GM12878 (cell line): ENCODE data around the gene MTO1. TPM values are rescaled to one million over a fixed set of nuclear protein-coding genes. Genes with fewer than 3 reads are reported as not detected.
A peak's percentile ranks its signal among the peaks of the same experiment; 100 is the strongest.
"Not testable (repeated sequence)": the region's sequence is repeated elsewhere in the genome, so short reads cannot be mapped to it uniquely, and the experiment has no call there.

Experiments
- ATAC-seq: fragments of 200-7000 bp; cut with Tn5 transposase; 3 replicates; pipeline ENCODE4 v1.9.1; 2020; ENCODE audit warnings: mild to moderate bottlenecking, moderate library complexity
- BruUV-seq: library from RNA; stranded (reverse); fragments of 400-500 nt; replicated peaks from 2 replicates; lab custom pipeline; 2021; lab: Mats Ljungman, UMichigan
- CTCF ChIA-PET: fragments of 300-600 bp; sonication (Branson Sonifier 250); formaldehyde crosslinking; extraction: SDS; loops from one replicate; lab custom pipeline; 2021; ENCODE audit warnings: inconsistent platforms; lab: Yijun Ruan, JAX
- POLR2A ChIA-PET: fragments of 350-600 bp; formaldehyde crosslinking; extraction: SDS; loops from one replicate; lab custom pipeline; 2021; ENCODE audit warnings: inconsistent platforms; lab: Charles Lee
- RAD21 ChIA-PET: fragments of 300-600 bp; sonication (Branson Sonifier 250); formaldehyde crosslinking; loops from one replicate; lab custom pipeline; 2023; ENCODE audit warnings: antibody characterized with exemption; ENCODE audit not compliant: unreplicated experiment; lab: Charles Lee
- SMC1A ChIA-PET: fragments of 300-600 bp; sonication (Branson Sonifier 250); formaldehyde crosslinking; loops from one replicate; lab custom pipeline; 2023; ENCODE audit not compliant: unreplicated experiment, uncharacterized antibody; lab: Charles Lee
- DNase-seq: peaks from one replicate; pipeline ENCODE4 v3.0.0-alpha.2; 2011; ENCODE audit warnings: low read depth, low spot score
- FAIRE-seq: peaks from 3 replicates; lab custom pipeline; 2011; peaks lifted over from hg19 to GRCh38; lab: Jason Lieb, UNC
- H2AFZ ChIP-seq: 2 replicates; pipeline ENCODE4 v1.6.0; 2011; ENCODE audit warnings: low read depth, low read length, control low read depth; ENCODE audit not compliant: control insufficient read depth
- H3K27ac ChIP-seq: 2 replicates; pipeline ENCODE4 v1.5.1; 2011; ENCODE audit warnings: control low read depth; ENCODE audit not compliant: control insufficient read depth, insufficient read depth
- H3K27me3 ChIP-seq, 2 experiments: replicated peaks in 1 of 2; 2 replicates each; pipeline versions ENCODE4 v1.6.0 to v1.6.1; 2011; ENCODE audit warnings: low read length in 1 of 2; ENCODE audit not compliant: control insufficient read depth in 2 of 2, insufficient read depth in 2 of 2
- H3K36me3 ChIP-seq, 2 experiments: 2 replicates each; pipeline ENCODE4 v1.5.1; 2011; ENCODE audit warnings: low read length in 1 of 2; ENCODE audit not compliant: control insufficient read depth in 2 of 2, insufficient read depth in 2 of 2
- H3K4me1 ChIP-seq: 2 replicates; pipeline ENCODE4 v1.6.1; 2011; ENCODE audit warnings: mild to moderate bottlenecking, low read length, moderate library complexity, mixed read lengths; ENCODE audit not compliant: control insufficient read depth, insufficient read depth
- H3K4me2 ChIP-seq: 2 replicates; pipeline ENCODE4 v1.6.0; 2011; ENCODE audit warnings: control low read depth; ENCODE audit not compliant: control insufficient read depth, insufficient read depth
- H3K4me3 ChIP-seq: fragments of 200-600 bp; sonication (generic); 2 replicates; pipeline ENCODE4 v1.5.1; 2016
- H3K79me2 ChIP-seq: 2 replicates; pipeline ENCODE4 v1.6.0; 2011; ENCODE audit warnings: low read length; ENCODE audit not compliant: control insufficient read depth, insufficient read depth
- H3K9ac ChIP-seq: 2 replicates; pipeline ENCODE4 v1.8.0; 2011; ENCODE audit warnings: low read length, control low read depth, mixed read lengths; ENCODE audit not compliant: control insufficient read depth, insufficient read depth
- H3K9me3 ChIP-seq: replicated peaks from 3 replicates; pipeline ENCODE4 v1.5.1; 2011; ENCODE audit warnings: mild to moderate bottlenecking, low read length; ENCODE audit not compliant: control insufficient read depth, insufficient read depth
- H4K20me1 ChIP-seq: 2 replicates; pipeline ENCODE4 v1.6.0; 2011; ENCODE audit not compliant: control insufficient read depth, insufficient read depth
- LARP7 ChIP-seq: fragments of 450-650 bp; IDR thresholded peaks from 2 replicates; pipeline ENCODE4 v1.6.1; 2017; ENCODE audit warnings: mild to moderate bottlenecking
- MTA3 ChIP-seq: IDR thresholded peaks from 2 replicates; pipeline ENCODE4 v1.6.1; 2012; ENCODE audit warnings: low read length, inconsistent platforms, borderline replicate concordance
- POLR2A ChIP-seq: IDR thresholded peaks from 2 replicates; pipeline ENCODE4 v1.6.1; 2011; ENCODE audit warnings: low read depth, mild to moderate bottlenecking, low read length
- POLR2AphosphoS2 ChIP-seq: IDR thresholded peaks from 2 replicates; pipeline ENCODE4 v1.6.1; 2011; ENCODE audit warnings: low read depth, mild to moderate bottlenecking, low read length, improper control_type of control experiment, moderate library complexity
- POLR2AphosphoS5 ChIP-seq: IDR thresholded peaks from 2 replicates; pipeline ENCODE4 v1.6.1; 2011; ENCODE audit warnings: mild to moderate bottlenecking, low read length, inconsistent platforms
- PRDM15 ChIP-seq: fragments of 450-650 bp; formaldehyde crosslinking; IDR thresholded peaks from 2 replicates; pipeline ENCODE4 v1.4.0; 2020; ENCODE audit warnings: mild to moderate bottlenecking, moderate library complexity
- SMAD5 ChIP-seq: IDR thresholded peaks from 2 replicates; pipeline ENCODE4 v1.6.1; 2016; ENCODE audit warnings: antibody characterized with exemption, low read depth
- ZBED1 ChIP-seq: IDR thresholded peaks from 2 replicates; pipeline ENCODE4 v1.6.1; 2016; ENCODE audit warnings: borderline replicate concordance
- WGBS: methylation state at CpG from one replicate; pipeline ENCODE4 v1.1.6; 2016; ENCODE audit warnings: low lambda C conversion rate; ENCODE audit not compliant: insufficient replicate concordance, insufficient coverage; ENCODE audit errors: missing lambda C conversion rate; 5-methylcytosine and 5-hydroxymethylcytosine counted together
- in situ Hi-C: fragments of 300-500 bp; cut with MboI; formaldehyde crosslinking; loops from 9 replicates; pipeline ENCODE4 v1.14.3; 2018; ENCODE audit warnings: mixed read lengths
- intact Hi-C: fragments of 100-400 bp; cut with micrococcal nuclease; formaldehyde crosslinking; loops from one replicate; pipeline ENCODE4 v1.14.2; 2022; ENCODE audit not compliant: unreplicated experiment
- polyA plus RNA-seq, 11 experiments: library from polyadenylated mRNA; depleted of rRNA in 4 of 11; unstranded in 6 of 11; stranded (reverse) in 5 of 11; fragments of >200 nt; fragmentation: Nextera tagmentation in 4 of 11; fragmentation: Illumina TruSeq in 1 of 11; extraction: Ambion mirVana in 4 of 11; extraction: Trizol in 1 of 11; gene quantifications; 1 replicate in 1 of 11; 2 replicates in 10 of 11; pipeline versions ENCODE4 v1.2.1 to v1.2.3, GENCODE V29; 2011 to 2016; ENCODE audit warnings: inconsistent platforms in 2 of 11, missing spikeins in 2 of 11, low read depth in 1 of 11
- total RNA-seq, 4 experiments: library from RNA; depleted of rRNA in 3 of 4; stranded (reverse); fragments of >200 nt in 3 of 4; fragmentation: Illumina TruSeq in 1 of 4; extraction: Trizol in 1 of 4; gene quantifications; 2 replicates each; pipeline versions ENCODE4 v1.2.1 to v1.2.3, GENCODE V29; 2013 to 2021
- TF ChIP-seq, protein P1 (sequence below): fragments of 450-650 bp; IDR thresholded peaks from 2 replicates; pipeline ENCODE4 v1.6.1; 2017; ENCODE audit warnings: antibody characterized with exemption, mild to moderate bottlenecking, moderate library complexity

The MTO1 gene
- total and polyA plus RNA-seq, 10 of the 15 experiments (the other 5 are each of a cell fraction or from before 2014, with no cell fraction given): 24.8 to 53.6 (median 33.1) TPM

GRCh38 chr6:73518100-73518981 lies 56.8 kb downstream of the MTO1 start:
- POLR2A ChIA-PET: interaction anchor here (1.7 kb wide), 1 partner anchor 69 kb away, joined by 4 read pairs; no protein-coding TSS in a partner anchor
- BruUV-seq, H2AFZ ChIP-seq, H3K9me3 ChIP-seq, DNase-seq, ATAC-seq, H3K27me3 ChIP-seq, H4K20me1 ChIP-seq, FAIRE-seq, intact Hi-C loops: not testable (repeated sequence)
- RAD21 ChIA-PET: interaction anchor here (0.6 to 1.4 kb wide), 4 partner anchors 9 to 114 kb away, joined by 3 to 4 read pairs (median 3); no protein-coding TSS in a partner anchor
- Histone ChIP-seq H3K36me3 (peaks cover 6 to 24% of the 10 kb centered on the region in 2 experiments), H3K9ac (peak overlapping the region; percentile 100), H3K79me2 (peaks cover 62% of the 10 kb centered on the region), H3K4me2 (peak overlapping the region; percentile 91), H3K4me1 (peaks cover 17% of the 10 kb centered on the region), H3K4me3 (peak overlapping the region; percentile 91), H3K27ac (peak overlapping the region; percentile 28)
- SMC1A ChIA-PET: interaction anchor here (0.8 to 3.9 kb wide), 5 partner anchors 68 to 94 kb away, joined by 3 to 25 read pairs (median 3); no protein-coding TSS in a partner anchor
- in situ Hi-C loops: loop anchor here (25.0 kb wide), 1 partner anchor 94 kb away; no protein-coding TSS in a partner anchor
- TF ChIP-seq ZBED1: 0 out of 2 replicates have a peak, but pooled peaks have one; percentile 8
- TF ChIP-seq MTA3: peak; percentile 53; the same call in 1 of the 2 replicates
- TF ChIP-seq, protein P1, sequence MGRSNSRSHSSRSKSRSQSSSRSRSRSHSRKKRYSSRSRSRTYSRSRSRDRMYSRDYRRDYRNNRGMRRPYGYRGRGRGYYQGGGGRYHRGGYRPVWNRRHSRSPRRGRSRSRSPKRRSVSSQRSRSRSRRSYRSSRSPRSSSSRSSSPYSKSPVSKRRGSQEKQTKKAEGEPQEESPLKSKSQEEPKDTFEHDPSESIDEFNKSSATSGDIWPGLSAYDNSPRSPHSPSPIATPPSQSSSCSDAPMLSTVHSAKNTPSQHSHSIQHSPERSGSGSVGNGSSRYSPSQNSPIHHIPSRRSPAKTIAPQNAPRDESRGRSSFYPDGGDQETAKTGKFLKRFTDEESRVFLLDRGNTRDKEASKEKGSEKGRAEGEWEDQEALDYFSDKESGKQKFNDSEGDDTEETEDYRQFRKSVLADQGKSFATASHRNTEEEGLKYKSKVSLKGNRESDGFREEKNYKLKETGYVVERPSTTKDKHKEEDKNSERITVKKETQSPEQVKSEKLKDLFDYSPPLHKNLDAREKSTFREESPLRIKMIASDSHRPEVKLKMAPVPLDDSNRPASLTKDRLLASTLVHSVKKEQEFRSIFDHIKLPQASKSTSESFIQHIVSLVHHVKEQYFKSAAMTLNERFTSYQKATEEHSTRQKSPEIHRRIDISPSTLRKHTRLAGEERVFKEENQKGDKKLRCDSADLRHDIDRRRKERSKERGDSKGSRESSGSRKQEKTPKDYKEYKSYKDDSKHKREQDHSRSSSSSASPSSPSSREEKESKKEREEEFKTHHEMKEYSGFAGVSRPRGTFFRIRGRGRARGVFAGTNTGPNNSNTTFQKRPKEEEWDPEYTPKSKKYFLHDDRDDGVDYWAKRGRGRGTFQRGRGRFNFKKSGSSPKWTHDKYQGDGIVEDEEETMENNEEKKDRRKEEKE: peak; percentile 51; the same call in 1 of the 2 replicates
- TF ChIP-seq SMAD5: 0 out of 2 replicates have a peak, but pooled peaks have one; percentile 49
- 0 out of 2 replicates have a peak, but pooled peaks have one; percentile 27 for TF ChIP-seq LARP7
- peak; percentile 78; the same call in 1 of the 2 replicates for TF ChIP-seq POLR2AphosphoS5
- TF ChIP-seq PRDM15 (CRISPR knock-in tag): 0 out of 2 replicates have a peak, but pooled peaks have one; percentile 9
- TF ChIP-seq POLR2A: peak; percentile 61
- TF ChIP-seq POLR2AphosphoS2: peak; percentile 17; the same call in 1 of the 2 replicates
- CTCF ChIA-PET: interaction anchor here (1.2 to 3.1 kb wide), 5 partner anchors 56 to 831 kb away, joined by 3 to 14 read pairs (median 4); no protein-coding TSS in a partner anchor
- 6% methylated on average over 16 of the region's 19 CpGs for WGBS
